ENCODE measurements around the gene ART1. TPM values are rescaled to one million over a fixed set of nuclear protein-coding genes. Genes with fewer than 3 reads are reported as not detected.

ART1 gene
- total and polyA plus RNA-seq, 2 of the 4 experiments (the other 2 are of a cell fraction): not detected

GRCh38 chr11:3660960-3661359 is 16.0 kb downstream of the ART1 start:
- no peak for TF ChIP-seq NFE2L2 (IDR thresholded peaks at IDR 0.05; ENCODE audit: low read depth, low read length)
- no peak for TF ChIP-seq MXI1 (IDR thresholded peaks at IDR 0.05; ENCODE audit: borderline replicate concordance, low read depth, low read length)
- TF ChIP-seq SMC3 (IDR thresholded peaks at IDR 0.05; ENCODE audit: low read depth, low read length): no peak
- TF ChIP-seq USF2 (IDR thresholded peaks at IDR 0.05; ENCODE audit: low read depth, low read length): no peak
- no peak for TF ChIP-seq ELK1 (IDR thresholded peaks at IDR 0.05; ENCODE audit: borderline replicate concordance, low read depth, low read length)
- Histone ChIP-seq H3K9me3 (ENCODE audit: control insufficient read depth, insufficient read depth, low read length) (no peaks in the 10 kb centered on the region), H3K4me3 (ENCODE audit: insufficient read depth, low read depth, low read length) (no peak overlapping the region), H3K79me1 (ENCODE audit: low read depth in 1 of 2, low read length in 2 of 2) (no peaks in the 10 kb centered on the region), H4K8ac (ENCODE audit: low read depth in 2 of 2, low read length in 2 of 2) (no peak overlapping the region), H3K4me1 (ENCODE audit: control insufficient read depth, insufficient read depth, low read length) (no peaks in the 10 kb centered on the region), H2BK120ac (ENCODE audit: low read depth, low read length) (no peak overlapping the region), H3K14ac (replicated peaks; ENCODE audit: low read depth, low read length) (no peak overlapping the region), H2BK20ac (ENCODE audit: low read depth, low read length) (no peak overlapping the region), H3K56ac (ENCODE audit: extremely low read depth, insufficient read depth, low read length) (no peak overlapping the region), H3K18ac (ENCODE audit: low read depth, low read length) (no peak overlapping the region), H3K9ac (ENCODE audit: low read depth, low read length) (no peak overlapping the region), H3K36me3 (ENCODE audit: control insufficient read depth, insufficient read depth, low read length) (peaks cover 12% of the 10 kb centered on the region), H3K9me1 (ENCODE audit: insufficient read depth, low read length) (no peaks in the 10 kb centered on the region), H2AK9ac (replicated peaks; ENCODE audit: low read depth, low read length, poor library complexity) (no peak overlapping the region), H3K27ac (ENCODE audit: insufficient read depth, low read length) (no peak overlapping the region), H3K23ac (ENCODE audit: low read depth, low read length) (no peak overlapping the region), H2AK5ac (ENCODE audit: low read depth, low read length) (no peak overlapping the region), H2BK5ac (ENCODE audit: low read depth, low read length, poor library complexity, severe bottlenecking) (no peak overlapping the region), H4K20me1 (ENCODE audit: insufficient read depth, low read length) (no peaks in the 10 kb centered on the region), H3K4ac (ENCODE audit: low read depth, low read length) (no peak overlapping the region), H4K91ac (ENCODE audit: insufficient read depth, low read depth, low read length) (no peak overlapping the region), H2AFZ (replicated peaks; ENCODE audit: low read length, poor library complexity) (no peak overlapping the region), H3K27me3 (ENCODE audit: control insufficient read depth, insufficient read depth, low read length) (peaks cover 10% of the 10 kb centered on the region), H2BK15ac (ENCODE audit: low read depth, low read length) (no peak overlapping the region), H3K4me2 (ENCODE audit: low read depth, low read length) (no peak overlapping the region), H4K5ac (ENCODE audit: low read depth, low read length) (no peak overlapping the region)
- DNase-seq: no peak
- in situ Hi-C loops (cut with MboI; ENCODE audit: low sequenced_read_pairs) (no loop called here), dilution Hi-C loops (cut with HindIII; ENCODE audit: low sequenced_read_pairs, unreplicated experiment) (no loop called here), intact Hi-C loops (cut with micrococcal nuclease) (no loop called here)
- no TSS peak for BruUV-seq (replicated peaks)
- 40% methylated on average over 1 of the region's 2 CpGs; no CpG with 5 or more reads in 1 of the 2 experiments for WGBS, 2 experiments (ENCODE audit: extremely low coverage in 2 of 2, insufficient read length in 1 of 2)
- no peak for ATAC-seq (ENCODE audit: low read depth)
- ChIA-PET CTCF (no interaction called here), POLR2A (ENCODE audit: unreplicated experiment) (no interaction called here)

Data from IMR-90 (cell line).